C4-2B (cell line): Measurements from ENCODE around the gene VIT.

Experiments
- ZFX ChIP-seq: fragments of 450-650 bp; IDR thresholded peaks from 2 replicates; pipeline ENCODE4 v1.6.1; 2017
- TF ChIP-seq, protein P1 (sequence below): fragments of 450-650 bp; conservative IDR thresholded peaks from 2 replicates; pipeline ENCODE4 v1.5.1; 2017; ENCODE audit warnings: mild to moderate bottlenecking

DNA sequence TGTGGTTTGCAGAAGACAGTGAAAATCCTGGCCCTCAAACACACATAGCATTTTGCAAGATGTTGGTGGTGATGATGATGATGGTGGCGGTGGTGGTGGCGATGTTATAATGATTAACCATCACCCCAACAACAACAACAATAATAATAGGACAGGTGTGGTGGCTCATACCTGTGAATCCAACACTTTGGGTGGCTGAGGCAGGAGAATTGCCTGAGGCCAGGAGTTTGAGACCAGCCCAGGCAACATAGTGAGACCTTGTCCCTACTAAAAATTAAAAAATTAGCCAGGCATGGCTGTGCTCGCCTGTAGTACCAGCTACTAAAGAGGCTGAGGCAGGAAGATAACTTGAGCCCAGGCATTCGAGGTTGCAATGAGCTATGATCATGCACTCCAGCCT, 3.8 kb downstream of the VIT start:
- TF ChIP-seq, protein P1, sequence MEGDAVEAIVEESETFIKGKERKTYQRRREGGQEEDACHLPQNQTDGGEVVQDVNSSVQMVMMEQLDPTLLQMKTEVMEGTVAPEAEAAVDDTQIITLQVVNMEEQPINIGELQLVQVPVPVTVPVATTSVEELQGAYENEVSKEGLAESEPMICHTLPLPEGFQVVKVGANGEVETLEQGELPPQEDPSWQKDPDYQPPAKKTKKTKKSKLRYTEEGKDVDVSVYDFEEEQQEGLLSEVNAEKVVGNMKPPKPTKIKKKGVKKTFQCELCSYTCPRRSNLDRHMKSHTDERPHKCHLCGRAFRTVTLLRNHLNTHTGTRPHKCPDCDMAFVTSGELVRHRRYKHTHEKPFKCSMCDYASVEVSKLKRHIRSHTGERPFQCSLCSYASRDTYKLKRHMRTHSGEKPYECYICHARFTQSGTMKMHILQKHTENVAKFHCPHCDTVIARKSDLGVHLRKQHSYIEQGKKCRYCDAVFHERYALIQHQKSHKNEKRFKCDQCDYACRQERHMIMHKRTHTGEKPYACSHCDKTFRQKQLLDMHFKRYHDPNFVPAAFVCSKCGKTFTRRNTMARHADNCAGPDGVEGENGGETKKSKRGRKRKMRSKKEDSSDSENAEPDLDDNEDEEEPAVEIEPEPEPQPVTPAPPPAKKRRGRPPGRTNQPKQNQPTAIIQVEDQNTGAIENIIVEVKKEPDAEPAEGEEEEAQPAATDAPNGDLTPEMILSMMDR, result no peak
- TF ChIP-seq ZFX, result no peak
